Muscle of back (tissue), 13 donors: ENCODE results near the gene POLR2F. TPM values are rescaled to one million over a fixed set of nuclear protein-coding genes. Genes with fewer than 3 reads are reported as not detected.

Experiments used
- DNase-seq, 3 donors: peaks; one replicate each; pipeline versions ENCODE4 v3.0.0 to v3.0.0-alpha.2; 2013
- long read RNA-seq, 9 donors: transcript quantifications; one replicate each; lab custom pipeline, GENCODE V29; 2026
- polyA plus RNA-seq, 10 donors: library from polyadenylated mRNA; unstranded; fragments of 120-200 nt; gene quantifications; one replicate each; pipeline ENCODE4 v1.2.1, GENCODE V29; 2013; ENCODE audit not compliant: insufficient read length in 10 of 10

POLR2F gene
- polyA plus RNA-seq = 10 to 100 TPM; 31.9 to 57.3 (median 42.4) TPM
- long read RNA-seq, donor 1, transcript POLR2F-205 (5 exons, 2,106 nt) = major isoform, 37 of 38 reads
- long read RNA-seq, donor 1, partial matches to known transcripts = 0 of 38 reads
- long read RNA-seq, donor 1, other reads (novel, unspliced or antisense) = 0 of 38 reads
- long read RNA-seq, donor 2, transcript POLR2F-205 (5 exons, 2,106 nt) = major isoform, 24 of 24 reads
- long read RNA-seq, donor 2, partial matches to known transcripts = 0 of 24 reads
- long read RNA-seq, donor 2, other reads (novel, unspliced or antisense) = 0 of 24 reads
- long read RNA-seq, donor 3, partial matches to known transcripts = 0 of 3 reads
- long read RNA-seq, donor 3, other reads (novel, unspliced or antisense) = 0 of 3 reads
- long read RNA-seq, donor 4, transcript POLR2F-205 (5 exons, 2,106 nt) = major isoform, 26 of 28 reads
- long read RNA-seq, donor 4, partial matches to known transcripts = 0 of 28 reads
- long read RNA-seq, donor 4, other reads (novel, unspliced or antisense) = 0 of 28 reads
- long read RNA-seq, donor 5, transcript POLR2F-205 (5 exons, 2,106 nt) = major isoform, 48 of 52 reads
- long read RNA-seq, donor 5, partial matches to known transcripts = 0 of 52 reads
- long read RNA-seq, donor 5, other reads (novel, unspliced or antisense) = 0 of 52 reads
- long read RNA-seq, donor 6, transcript POLR2F-205 (5 exons, 2,106 nt) = major isoform, 39 of 49 reads
- long read RNA-seq, donor 6, partial matches to known transcripts = 6 of 49 reads
- long read RNA-seq, donor 6, other reads (novel, unspliced or antisense) = 0 of 49 reads
- long read RNA-seq, donor 7, transcript POLR2F-205 (5 exons, 2,106 nt) = major isoform, 29 of 42 reads
- long read RNA-seq, donor 7, partial matches to known transcripts = 5 of 42 reads
- long read RNA-seq, donor 7, other reads (novel, unspliced or antisense) = 5 of 42 reads
- long read RNA-seq, donor 8, transcript POLR2F-205 (5 exons, 2,106 nt) = major isoform, 26 of 34 reads
- long read RNA-seq, donor 8, partial matches to known transcripts = 6 of 34 reads
- long read RNA-seq, donor 8, other reads (novel, unspliced or antisense) = 0 of 34 reads
- long read RNA-seq, donor 9, partial matches to known transcripts = 0 of 5 reads
- long read RNA-seq, donor 9, other reads (novel, unspliced or antisense) = 0 of 5 reads

GRCh38 chr22:37953437-37954179 lies at the start of gene POLR2F, which contains the start of gene C22orf23:
TSS of gene POLR2F (plus strand) at chr22:37953699. CDS start at chr22:37953788, 89 bp downstream.
TSS of gene C22orf23 (minus strand) at chr22:37953601. CDS start at chr22:37953149, 452 bp downstream.
- peak; percentile 95 to 98 (median 98) for DNase-seq

DNA sequence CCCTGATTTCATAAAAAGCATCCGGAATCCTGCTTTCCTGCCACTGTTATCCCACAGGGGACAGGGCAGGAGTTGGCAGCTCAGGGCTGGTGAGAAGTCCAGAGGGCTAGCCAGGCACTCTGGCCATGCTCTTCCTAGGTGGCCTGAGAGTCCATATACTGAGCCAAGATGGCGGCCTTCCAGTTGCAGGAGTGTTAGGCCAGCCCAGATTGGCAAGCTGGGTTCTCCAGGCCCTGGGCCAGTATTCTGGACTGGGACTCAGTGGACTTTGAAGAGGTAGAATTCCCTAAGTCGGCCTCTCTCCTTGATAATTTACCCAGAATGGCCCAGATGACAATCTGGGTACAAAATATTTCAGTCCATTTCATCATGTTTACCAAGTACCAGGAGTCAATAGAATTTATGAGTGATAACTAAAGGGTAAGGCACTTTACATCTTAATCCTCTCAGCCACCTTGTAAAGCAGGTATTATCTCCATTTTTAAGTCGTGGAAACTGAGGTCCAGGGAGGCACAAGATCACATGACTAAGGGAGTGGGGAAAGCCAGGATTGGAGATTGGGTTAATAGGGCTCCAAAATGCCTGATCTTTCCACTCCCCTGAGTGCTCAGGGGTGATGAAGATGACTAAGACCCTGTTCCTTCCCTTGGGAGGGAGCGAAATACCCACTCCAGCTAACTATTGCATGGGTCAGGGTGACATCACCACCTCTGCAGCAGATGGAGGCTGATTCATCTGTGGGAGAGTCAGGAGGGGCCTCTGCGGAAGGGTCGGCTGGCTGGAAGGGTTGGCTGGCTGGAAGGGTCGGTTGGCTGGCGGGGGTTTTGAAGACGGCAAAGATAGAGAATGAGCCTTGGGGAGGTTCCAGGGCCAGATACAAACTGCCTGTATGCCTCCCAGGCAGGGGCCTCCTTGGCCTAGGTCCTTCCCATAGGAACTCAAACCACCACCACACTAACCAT lies 48.6 kb upstream of the POLR2F start:
- DNase-seq = peak in 2 of 3 donors; percentile 61 to 94

- peak; percentile 69 to 86 (median 70) for DNase-seq
Observed at GRCh38 chr22:37905534-37906363, 47.8 kb upstream of the POLR2F start, which contains the start of gene MICALL1. TSS of gene MICALL1 (plus strand) at chr22:37906297. CDS start at chr22:37906423, 126 bp downstream.

DNA sequence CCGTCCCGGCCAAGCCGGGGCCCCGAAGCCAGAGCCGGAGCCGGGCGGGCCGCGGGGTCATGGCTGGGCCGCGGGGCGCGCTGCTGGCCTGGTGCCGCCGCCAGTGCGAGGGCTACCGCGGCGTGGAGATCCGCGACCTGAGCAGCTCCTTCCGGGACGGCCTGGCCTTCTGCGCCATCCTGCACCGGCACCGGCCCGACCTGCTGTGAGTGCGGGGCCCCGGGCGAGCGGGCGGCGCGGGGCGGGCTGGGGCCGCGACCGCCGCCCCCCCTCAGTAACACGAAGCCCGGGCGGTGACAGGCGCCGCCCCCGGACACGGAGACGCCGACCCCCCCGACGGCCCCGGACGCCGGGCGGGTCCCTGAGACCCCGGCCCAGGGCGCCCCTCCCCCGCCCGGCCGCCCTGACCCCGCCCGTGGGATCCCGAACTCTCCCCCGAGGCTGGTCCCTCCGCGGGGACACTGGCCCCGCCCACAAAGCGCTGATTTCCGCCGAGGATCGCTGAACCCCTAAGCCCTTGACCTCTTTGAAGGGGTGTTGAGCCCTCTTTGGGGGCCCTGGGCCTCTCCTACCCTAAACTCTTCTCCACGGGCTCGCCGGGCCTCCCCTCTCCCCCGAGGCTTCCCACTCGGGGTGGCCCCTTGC lies 47.0 kb upstream of the POLR2F start:
- DNase-seq = no peak

DNA sequence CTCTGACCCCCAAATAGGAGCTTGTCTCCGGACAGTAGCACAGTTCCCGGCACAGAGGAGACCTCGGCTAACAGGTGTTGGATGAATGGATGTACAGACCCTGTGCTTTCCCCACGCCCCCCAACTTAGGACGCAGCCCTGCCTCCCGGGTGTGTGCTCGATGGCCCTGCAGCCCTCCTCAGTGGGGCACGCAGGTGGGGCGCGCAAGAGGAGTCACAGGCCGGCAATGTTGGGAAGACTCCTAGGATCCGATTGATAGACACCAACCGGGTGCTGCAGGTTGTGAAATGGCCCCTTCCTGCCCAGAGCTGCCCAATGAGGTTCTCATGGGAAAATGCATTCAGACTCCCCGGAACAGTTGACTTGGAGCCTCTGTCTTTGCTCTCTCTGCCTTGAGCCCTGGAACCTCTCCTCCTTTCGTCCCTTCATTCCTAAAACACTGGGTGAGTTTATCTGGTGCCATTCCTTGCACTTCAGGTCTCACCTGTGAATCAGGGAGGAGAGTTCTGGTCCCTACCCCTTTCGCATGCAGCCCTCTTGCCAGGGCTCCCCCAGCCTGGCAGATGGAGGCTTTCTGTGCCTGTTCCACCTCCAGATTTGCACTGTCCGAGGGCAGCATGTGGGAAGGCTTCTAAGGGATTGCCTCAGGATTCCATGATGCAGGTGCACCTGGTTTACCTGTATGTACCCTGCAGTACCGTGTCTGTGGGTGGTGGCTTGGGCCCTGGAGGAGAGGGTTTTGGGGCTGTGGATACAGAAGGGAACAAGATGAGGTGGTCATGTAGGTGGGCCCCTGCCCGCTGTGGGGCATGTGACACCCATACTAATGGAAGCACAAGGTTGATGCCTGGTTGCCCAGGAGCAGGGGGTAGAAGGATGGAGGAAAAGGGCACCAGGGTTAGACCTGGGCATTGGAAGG lies 46.2 kb upstream of the POLR2F start:
- DNase-seq = no peak

GRCh38 chr22:37909766-37910165 lies 43.7 kb upstream of the POLR2F start:
- no peak for DNase-seq

DNA sequence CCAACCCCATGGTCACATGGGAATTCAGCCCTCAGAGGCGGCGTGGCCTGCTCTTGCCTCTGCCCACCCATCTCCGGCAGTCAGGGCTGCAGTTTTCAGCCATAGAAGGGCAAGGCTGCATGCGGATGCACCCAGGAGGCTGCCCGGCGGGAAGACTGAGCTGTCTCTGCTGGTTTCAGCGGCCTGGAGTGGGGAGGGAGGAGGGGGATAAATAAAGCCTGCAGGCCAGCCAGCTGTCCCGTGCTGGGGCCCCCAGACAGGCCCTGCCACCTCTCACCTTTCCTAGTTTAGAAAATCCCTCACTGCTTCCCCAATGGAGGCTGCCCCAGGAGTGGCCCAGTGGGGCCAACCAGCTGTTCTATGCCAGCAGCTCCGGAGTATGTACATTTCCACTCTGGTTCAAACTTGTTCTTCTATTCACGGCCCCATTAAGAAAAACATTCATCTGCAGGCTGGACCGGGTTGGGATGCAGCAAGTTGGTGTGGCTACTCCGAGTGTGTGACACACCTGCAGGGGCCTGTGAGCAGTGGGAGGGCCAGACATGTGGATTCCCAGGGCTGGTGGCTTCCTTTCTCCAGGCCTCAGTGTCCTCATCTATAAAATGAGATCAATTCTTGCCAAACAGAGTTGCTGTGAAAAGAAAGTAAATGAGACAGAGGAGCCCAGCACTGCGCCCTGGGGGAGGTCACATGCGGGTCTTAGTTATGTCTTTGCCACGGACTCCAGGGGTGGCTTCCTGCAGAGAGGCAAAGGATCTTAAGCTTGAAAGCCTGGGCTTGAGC lies 42.4 kb upstream of the POLR2F start:
- peak in 2 of 3 donors; percentile 48 to 54 for DNase-seq

DNA sequence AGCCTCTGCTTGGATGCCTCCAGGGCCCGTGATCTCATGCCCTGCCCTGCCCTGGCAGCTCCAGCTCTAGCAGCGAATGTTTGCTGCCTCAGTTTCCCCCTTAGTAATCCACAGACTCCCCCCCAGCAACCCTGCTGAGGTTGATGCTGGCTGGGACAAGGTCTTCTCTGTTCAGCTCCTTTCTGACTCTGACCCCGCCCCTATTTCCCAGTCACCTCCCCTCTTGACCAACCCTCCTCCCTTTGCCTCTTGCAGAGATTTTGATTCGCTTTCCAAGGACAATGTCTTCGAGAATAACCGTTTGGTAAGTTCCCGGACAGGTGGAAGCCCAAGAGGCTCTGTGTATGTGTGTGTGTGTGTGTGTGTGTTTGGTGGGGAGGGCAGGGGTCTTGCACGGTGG lies 41.8 kb upstream of the POLR2F start:
- DNase-seq = no peak

- no peak for DNase-seq
Observed at GRCh38 chr22:37912171-37912570, 41.3 kb upstream of the POLR2F start.

- no peak for DNase-seq
Observed at GRCh38 chr22:37913233-37913721, 40.2 kb upstream of the POLR2F start.

DNA sequence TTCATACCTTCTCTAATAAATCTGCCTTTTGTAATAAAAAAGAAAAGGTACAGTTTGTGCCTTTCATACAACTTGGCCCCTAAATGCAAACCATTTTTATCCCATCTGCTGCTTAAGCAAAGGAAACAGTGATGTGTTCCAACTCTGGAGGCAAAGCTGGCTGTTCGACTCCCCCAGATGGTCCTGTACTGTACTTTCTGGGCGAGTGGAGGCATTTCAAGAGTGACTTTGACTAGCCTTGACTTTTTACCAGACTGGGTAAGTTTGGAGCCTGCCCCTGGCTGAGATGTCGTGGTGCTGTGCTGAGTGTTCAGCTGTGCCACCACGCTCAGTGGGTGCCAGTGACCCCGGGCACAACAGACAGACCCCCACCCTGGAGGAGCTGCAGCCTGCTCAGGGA lies 37.2 kb upstream of the POLR2F start:
- DNase-seq = no peak

DNA sequence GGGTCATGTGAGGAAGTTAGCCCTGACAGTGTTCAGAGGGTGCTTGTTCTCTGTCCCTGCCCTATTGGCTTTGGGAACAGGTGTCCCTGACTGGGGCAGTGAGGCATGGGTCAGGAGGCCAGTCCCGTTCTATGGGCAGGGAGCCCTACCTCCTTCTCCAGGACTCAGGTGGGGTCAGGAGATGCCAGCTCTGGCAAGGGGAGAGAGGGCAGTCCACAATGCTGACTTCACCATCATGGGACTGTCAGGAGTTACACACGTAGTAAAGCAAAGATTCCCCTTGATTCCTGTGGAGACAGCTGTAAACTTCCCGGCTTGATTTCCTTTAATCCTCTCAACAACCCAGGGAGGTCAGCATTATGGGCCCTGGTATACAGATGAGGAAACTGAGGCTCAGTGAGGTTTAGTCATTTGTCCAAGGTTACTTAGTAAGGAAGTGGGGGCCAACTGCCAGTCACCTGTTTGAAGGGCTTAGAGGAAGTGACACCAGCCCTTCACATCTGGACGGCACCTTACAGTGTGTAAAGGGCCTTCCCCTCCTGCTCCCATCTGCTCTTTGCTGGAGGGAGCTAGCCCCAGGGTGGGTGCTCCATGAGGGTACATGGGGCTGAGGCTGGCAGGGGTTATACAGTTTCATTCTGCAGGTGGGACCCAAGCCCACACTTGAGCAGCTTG lies 35.5 kb upstream of the POLR2F start:
- no peak for DNase-seq

DNA sequence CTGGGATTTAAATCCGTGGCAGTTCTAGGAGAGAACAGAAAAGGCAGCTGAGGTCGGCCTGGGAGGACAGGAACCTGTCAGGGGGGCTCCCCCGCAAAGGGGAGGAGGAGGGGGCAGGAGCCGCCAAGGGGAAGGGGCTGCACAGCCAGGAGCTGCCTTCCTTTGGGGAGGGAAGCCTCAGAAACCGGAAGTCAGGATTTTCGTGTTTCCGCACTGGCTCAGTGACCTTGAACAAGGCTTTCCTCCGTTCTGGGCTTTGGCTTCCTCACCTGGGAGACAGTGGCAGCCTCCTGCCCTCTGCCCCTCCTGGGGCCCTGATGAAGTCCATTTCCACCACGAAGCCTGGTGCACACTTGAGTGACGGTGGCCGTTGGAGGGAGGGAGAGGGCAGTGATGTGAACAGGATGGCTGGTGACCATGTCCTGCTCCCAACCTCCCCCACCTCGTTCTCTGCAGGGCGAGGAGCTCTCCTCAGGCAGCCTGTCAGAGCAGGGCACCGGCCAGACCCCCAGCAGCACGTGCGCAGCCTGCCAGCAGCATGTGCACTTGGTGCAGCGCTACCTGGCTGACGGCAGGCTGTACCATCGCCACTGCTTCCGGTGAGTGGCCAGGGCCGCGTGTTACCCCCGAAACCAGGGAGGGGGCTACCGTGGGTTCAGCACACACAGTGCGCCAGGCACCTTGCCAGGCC lies 34.8 kb upstream of the POLR2F start:
- no peak for DNase-seq

- no peak for DNase-seq
Observed at GRCh38 chr22:37920126-37920525, 33.4 kb upstream of the POLR2F start.

GRCh38 chr22:37922191-37922590 lies 31.3 kb upstream of the POLR2F start:
- no peak for DNase-seq
